SH-SY5Y (cell line): ENCODE data around the gene SGTB.

Experiments
- GATA2 ChIP-seq: IDR thresholded peaks from 2 replicates; pipeline ENCODE4 v1.6.1; 2011; ENCODE audit warnings: mild to moderate bottlenecking, low read depth, low read length
- GATA3 ChIP-seq: IDR thresholded peaks from 2 replicates; pipeline ENCODE4 v1.6.1; 2011; ENCODE audit warnings: low read depth, mild to moderate bottlenecking, low read length, moderate library complexity

- TF ChIP-seq GATA3 (no peak), GATA2 (no peak)
Observed at GRCh38 chr5:65737842-65738241, 15.9 kb upstream of the SGTB start.
